Inferior parietal cortex (tissue), 1 donor: ENCODE measurements around the gene POLR3A.
"Not testable (repeated sequence)": the region's sequence is repeated elsewhere in the genome, so short reads cannot be mapped to it uniquely, and the experiment has no call there.

Source experiments
- DNase-seq: peaks from one replicate; pipeline ENCODE4 v3.0.0-alpha.2; 2016; ENCODE audit errors: extremely low spot score

Gene POLR3A

GRCh38 chr10:78029269-78030226, at the start of gene POLR3A:
TSS of gene POLR3A (minus strand) at chr10:78029515. CDS start at chr10:78029407, 108 bp downstream.
- peak; percentile 94 for DNase-seq

DNA sequence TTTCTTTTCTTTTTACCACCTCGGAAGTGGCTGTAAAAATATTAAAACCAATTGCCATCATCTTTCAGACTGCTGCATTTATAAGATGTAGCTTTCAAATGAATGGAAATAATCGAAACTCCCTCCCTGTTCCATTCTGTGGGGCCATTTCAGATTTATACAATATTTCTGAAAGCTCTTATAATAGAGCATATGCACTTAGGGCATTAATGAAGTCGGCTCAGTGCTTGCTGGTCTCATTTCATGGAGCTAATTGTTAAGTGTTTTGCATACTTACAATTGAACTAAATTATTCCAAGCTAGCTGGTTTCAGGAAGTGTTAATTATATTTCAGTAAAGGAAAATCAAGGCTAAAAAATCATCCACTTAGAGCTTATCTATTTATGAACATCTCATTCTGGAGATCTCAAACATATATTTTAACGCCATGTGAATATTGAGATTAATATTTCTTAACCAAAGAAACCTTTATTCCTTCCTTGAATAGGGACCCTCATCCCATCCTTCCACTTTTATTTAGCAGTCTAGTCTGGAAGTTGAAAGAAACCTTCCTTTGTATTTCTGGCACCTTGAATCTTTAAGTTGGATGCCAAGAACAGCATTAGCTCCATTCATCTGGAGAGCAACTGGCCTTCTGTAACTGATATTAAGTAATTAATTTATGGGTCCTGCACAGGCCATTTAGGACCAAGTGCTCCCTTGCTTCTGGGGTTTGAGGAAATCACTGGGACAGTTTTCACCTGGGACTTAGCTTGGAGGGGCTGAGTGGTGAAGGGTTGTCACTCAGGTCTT, 49.4 kb upstream of the POLR3A start:
- DNase-seq: no peak

DNA sequence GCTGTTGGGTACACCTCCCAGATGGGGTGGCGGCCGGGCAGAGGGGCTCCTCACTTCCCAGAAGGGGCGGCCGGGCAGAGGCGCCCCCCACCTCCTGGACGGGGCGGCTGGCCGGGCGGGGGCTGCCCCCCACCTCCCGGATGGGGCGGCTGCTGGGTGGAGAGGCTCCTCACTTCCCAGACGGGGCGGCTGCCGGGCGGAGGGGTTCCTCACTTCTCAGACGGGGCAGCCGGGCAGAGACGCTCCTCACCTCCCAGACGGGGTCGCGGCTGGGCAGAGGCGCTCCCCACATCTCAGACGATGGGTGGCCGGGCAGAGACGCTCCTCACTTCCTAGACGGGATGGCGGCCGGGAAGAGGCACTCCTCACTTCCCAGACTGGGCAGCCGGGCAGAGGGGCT, 46.5 kb upstream of the POLR3A start:
- not testable (repeated sequence) for DNase-seq

- DNase-seq: no peak
Observed at GRCh38 chr10:78072504-78072903, 43.2 kb upstream of the POLR3A start.

- DNase-seq: no peak
Observed at GRCh38 chr10:78071857-78072179, 42.5 kb upstream of the POLR3A start.

- no peak for DNase-seq
Observed at GRCh38 chr10:78071140-78071856, 42.0 kb upstream of the POLR3A start.

GRCh38 chr10:78070726-78071125, 41.4 kb upstream of the POLR3A start:
- DNase-seq: no peak

- DNase-seq: not testable (repeated sequence)
Observed at GRCh38 chr10:78070064-78070463, 40.7 kb upstream of the POLR3A start.

DNA sequence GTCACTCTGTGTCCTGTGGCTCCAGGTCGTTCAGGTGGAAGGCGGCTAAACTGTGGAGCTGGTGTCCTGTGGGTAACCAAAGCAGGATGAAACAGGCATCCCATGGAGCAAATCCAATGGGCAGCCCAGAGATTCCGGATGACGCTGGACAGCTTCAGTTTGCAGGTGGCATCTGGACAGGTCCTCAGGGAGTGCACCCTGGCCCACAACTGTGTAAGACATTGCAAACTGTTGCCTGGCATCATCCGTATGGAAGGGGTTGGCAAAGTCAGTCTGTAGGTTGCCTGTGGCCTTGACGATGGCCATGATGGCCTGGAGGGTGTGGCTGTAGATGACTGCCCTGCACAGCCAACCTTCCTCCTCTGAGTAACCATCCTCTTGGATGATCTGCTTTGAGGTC, 39.8 kb upstream of the POLR3A start:
- no peak for DNase-seq

DNA sequence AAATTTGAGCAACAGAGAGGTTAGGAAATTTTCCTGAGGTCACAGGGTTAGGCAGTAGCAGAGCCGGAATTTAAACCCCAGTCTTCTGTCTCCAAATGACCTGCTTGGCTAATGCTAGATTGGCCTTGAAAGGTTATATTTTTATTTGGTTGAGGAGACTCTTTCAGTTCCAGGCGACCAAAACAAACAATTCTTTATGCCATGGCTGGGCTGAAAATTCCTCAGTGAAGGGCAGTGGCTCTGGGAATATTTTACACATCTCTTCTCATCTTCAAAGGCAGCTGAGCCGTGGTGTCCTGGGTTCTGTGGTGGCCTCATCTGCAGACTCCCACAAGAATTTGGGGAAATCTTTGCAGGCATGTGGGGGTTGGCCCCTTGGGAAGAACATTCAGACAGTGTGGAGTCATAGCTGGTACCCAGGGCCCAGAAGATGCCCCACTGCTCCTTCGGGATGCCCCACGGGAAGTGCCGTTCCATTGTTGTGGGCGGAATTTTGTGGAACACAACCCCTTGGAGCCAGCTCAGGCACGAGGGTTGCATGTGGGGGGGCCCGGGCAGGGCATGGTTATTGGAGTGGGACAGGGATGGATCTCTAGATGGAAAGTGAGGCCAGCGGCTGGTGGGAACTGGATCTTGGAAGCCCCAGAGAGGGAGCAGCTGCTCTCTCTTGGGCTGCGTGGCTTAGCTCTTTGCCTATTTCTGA, 37.6 kb upstream of the POLR3A start:
- no peak for DNase-seq

DNA sequence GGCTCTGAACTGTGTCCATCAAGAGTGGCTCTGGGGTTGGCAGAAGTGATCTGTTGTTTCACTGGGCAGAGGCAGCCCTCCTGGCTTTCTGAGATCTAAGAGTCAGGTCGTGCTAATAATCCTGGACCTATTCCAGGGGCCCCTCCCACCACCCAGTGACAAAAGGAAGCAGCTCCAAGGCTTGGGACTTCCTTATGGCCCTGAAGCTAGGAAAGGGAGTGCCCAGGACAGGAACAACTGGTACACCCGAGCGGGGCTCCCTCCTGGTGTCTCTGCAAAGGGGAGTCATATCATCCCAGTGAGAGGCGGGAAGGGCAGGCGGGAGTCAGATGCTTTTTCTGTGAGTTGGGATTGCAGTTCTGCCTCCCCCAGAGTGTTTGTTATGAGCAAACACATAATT, 36.7 kb upstream of the POLR3A start:
- DNase-seq: no peak

DNA sequence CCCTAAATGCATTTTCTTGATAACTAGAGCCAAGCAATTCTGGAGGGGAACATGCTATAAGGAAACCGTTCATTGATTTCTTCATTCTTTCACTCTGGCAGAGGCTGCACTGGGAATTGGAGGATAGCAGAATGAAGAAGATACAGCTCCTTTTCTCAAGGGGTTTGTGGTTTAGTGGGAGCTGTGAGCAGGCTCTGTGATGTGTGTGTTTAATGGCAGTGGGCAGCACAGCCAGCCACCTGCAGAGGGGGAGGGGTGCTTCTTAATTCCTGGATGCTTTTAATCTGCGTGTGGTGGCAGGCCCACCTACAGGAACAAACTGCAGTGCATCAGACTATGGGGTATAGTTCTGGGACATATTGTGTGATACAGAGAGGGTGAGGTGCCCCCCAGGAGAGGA, 36.3 kb upstream of the POLR3A start:
- no peak for DNase-seq

- not testable (repeated sequence) for DNase-seq
Observed at GRCh38 chr10:78064919-78065318, 35.6 kb upstream of the POLR3A start.

GRCh38 chr10:78063236-78063635, 33.9 kb upstream of the POLR3A start:
- DNase-seq: no peak

- DNase-seq: no peak
Observed at GRCh38 chr10:78062296-78062695, 33.0 kb upstream of the POLR3A start.

DNA sequence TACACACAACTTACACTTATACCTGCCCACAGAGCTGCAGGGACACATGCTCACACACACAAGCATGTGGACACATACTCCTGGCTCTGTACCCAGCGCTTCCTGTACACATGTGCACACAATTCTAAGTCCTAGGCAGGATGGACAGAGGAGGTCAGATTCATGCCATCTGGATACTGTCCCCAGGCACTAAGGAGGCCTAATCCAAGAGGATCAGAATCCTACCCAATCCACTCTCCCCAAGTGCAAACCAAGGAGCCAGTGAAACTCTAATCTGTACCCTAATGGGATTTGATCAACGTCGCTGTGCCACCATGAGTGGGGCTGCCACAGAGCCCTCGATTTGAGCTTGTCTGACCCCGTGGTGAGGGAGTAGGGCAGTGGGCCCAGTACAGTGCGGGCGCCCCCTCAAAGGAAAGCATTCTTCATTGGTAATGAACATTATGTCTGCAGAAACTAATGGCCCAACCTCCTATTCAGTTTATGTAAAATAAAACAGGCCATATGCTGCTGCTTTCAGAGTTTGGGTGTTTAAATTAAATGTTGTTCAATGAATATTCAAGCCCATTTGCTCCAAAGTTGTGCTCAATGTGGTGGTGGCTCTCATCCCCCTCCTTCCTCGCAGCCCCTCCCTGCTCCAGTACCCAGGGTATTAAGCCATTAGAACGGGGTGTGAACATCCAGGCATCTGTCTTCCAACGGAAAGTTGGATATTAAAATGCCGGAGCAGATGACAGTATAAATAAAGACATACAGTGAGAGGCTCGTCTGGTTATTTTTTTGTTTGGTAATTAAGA, 30.8 kb upstream of the POLR3A start:
- no peak for DNase-seq

GRCh38 chr10:78058562-78058961, 29.2 kb upstream of the POLR3A start:
- no peak for DNase-seq

GRCh38 chr10:78053211-78053868, 24.0 kb upstream of the POLR3A start:
- DNase-seq: no peak

GRCh38 chr10:78049851-78050250, 20.5 kb upstream of the POLR3A start:
- no peak for DNase-seq

GRCh38 chr10:78047314-78047891, 18.1 kb upstream of the POLR3A start:
- DNase-seq: peak; percentile 98
